NCI-H446 treated with DMSO at 0.1 percent for 48 hours (cell line): Measurements from ENCODE around the gene RNF217.
"Not testable (repeated sequence)": the region's sequence is repeated elsewhere in the genome, so short reads cannot be mapped to it uniquely, and the experiment has no call there.

Experiments used
- DNase-seq: peaks from one replicate; lab custom pipeline; 2025; lab: John Stamatoyannopoulos, UW

RNF217 gene

DNA sequence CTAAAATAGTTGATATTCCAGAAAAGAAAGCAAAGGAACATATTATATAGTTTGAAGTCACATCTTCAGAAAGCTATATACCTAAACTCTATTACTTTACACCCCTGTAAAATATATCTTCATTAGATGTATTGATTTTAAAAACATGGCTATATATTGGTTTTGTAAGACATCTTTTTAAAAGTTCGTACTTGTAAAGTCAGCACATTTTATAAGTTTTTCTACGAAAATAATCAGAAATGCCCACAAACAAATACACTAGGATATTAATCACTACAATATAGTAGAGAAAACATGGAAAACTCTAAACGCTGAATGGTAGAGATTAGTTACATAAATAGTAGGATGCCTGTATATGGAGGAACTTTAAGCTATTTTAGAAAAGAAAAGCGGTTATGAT is 52.9 kb downstream of the RNF217 start:
- no peak for DNase-seq

DNA sequence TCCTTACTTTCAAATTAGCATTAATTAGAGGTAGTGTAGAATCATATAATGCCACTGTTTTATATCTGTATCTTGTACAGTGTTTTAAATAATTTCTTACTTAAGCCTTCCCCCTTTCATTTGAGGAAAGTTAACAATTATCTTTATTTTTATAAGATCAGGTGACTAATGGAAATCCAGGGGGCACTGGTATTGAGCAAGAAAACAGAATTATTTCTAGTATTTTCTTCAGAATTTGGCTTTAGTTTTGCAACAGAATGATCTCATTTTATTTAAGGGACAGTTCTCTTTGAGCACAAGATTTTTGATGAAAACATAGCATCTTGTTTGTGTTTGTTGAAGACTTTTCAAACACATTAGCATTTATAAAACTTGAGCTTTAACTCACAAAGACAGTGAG is 55.9 kb downstream of the RNF217 start:
- DNase-seq: no peak

DNA sequence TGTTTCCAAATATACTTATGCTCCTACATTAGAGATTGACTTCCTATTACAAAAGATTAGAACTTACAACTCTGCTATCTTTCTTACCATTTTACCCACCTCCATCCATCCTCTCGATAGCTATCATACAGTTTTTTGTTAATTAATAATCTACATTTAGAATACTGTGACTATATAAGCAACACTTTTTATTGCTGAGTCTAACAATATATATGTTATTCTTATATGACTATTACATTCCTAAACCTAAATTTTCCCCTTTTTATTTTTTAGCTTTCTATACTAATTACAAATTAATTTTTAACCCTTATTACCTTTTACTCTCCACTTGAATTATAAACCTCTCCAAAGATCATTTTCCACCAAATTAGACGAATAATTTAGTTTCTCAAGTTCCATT is 57.0 kb downstream of the RNF217 start:
- DNase-seq: no peak

DNA sequence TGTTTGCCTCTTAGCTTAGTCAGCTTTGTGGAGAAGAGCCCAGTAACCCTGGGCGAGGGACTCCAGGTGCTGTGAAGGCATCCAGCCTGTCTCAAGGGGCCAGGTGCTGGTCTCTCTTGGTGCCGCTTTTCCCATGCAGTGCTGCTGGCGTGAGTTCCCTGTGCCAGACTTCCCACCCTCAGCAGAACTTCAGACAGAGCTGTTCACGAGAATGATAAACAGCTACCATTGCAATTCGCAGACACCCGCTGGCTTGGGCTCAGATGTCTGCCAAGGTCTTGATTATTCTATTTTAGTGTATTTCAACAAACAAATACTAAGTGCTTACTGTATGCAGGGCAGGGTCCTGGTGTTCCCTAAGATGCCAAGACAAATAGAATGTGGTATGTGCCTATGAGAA is 57.7 kb downstream of the RNF217 start:
- peak; percentile 37 for DNase-seq

GRCh38 chr6:125020385-125020784 is 58.1 kb downstream of the RNF217 start:
- peak; percentile 41 for DNase-seq

- DNase-seq: no peak
These were observed 60.3 kb downstream of the RNF217 start for GRCh38 chr6:125022391-125022989.

DNA sequence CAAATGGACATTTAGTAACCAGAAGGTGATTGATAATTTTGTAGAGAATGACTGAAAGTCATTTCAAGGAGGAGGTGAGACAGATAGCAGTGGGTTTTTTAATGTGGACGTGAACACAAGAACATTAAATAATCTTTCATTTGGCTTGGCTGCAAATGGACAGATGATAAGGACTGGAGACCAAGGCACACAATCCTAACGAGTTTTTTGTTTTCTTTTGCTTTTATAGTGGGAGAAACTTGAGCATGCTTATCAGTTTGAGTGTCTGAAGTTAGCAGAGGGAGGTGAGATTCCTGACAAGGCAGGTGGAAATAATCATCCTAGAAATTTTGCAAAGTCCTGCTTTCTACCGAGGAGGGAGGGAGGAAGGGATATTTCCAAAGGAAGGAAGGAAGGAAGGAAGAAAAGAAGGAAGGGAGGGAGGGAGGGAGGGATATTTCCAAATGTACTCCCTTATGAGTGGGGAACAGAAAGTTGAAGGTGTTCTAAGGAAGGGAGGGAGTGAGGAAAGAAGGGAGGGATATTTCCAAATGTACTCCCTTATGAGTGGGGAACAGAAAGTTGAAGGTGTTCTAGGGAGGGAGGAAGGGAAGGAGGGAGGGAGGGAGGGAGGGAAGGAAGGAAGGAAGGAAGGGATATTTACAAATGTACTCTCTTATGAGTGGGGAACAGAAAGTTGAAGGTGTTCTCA is 63.1 kb downstream of the RNF217 start:
- no peak for DNase-seq

- DNase-seq: no peak
These were observed 65.0 kb downstream of the RNF217 start for GRCh38 chr6:125027287-125027686.

- DNase-seq: no peak
These were observed 68.7 kb downstream of the RNF217 start for GRCh38 chr6:125030969-125031368.

DNA sequence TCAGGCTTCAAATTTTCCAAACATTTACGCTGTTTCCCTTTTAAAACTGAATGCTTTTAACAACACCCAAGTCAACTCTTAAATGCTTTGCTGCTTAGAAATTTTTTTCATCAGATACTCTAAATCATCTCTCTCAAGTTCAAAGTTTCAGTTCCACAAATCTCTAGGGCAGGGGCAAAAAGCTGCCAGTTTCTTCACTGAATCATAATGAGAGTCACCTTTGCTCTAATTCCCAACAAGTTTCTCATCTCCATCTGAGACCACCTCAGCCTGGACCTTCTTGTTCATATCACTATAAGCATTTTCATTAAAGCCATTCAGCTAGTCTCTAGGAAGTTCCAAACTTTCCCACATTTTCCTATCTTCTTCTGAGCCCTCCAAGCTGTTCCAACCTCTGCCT is 69.1 kb downstream of the RNF217 start:
- DNase-seq: no peak

GRCh38 chr6:125034929-125035328 is 72.7 kb downstream of the RNF217 start:
- not testable (repeated sequence) for DNase-seq

GRCh38 chr6:125036486-125036885 is 74.2 kb downstream of the RNF217 start:
- not testable (repeated sequence) for DNase-seq

- DNase-seq: no peak
These were observed 75.6 kb downstream of the RNF217 start for GRCh38 chr6:125037827-125038226.

- no peak for DNase-seq
These were observed 76.7 kb downstream of the RNF217 start for GRCh38 chr6:125038925-125039324.

- no peak for DNase-seq
These were observed 79.7 kb downstream of the RNF217 start for GRCh38 chr6:125041740-125042459.

DNA sequence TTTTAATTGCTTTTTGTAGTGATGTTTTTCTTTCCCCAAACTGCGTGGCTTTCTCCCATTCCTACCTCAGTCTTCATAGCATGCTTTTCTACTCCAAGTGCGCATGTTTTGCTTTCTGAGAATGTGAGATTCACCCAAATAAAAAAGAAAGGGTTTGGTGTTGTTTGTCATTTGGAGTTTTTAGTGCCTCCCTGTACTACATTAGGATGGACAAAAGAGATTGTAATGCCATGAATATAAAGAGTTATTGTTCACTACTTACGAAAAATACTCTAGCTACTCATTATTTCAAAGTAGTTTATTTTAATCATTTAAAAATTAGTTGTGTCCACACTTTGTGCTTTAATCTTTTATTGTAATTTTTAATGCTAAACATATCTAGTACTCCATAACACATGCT is 81.8 kb downstream of the RNF217 start:
- DNase-seq: no peak

DNA sequence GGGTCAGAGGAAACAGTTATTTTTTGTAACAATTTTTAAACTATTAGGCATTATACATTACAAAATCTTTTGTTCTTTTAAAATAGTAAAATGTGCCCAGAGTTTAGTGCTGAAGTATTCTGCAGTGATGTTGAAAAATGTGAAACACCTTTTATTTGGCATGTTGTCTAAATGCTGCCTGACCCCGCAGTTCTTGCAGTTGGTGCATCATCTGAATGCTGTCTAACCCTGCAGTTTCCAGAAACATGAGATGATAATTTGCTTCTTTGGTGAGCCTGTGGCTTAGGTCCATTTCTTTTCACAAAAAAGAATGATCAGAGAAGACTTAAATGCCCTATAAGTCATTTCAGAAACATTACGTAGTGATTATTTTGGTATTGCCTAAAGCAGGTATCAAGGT is 82.4 kb downstream of the RNF217 start:
- DNase-seq: no peak

- DNase-seq: no peak
These were observed 84.1 kb downstream of the RNF217 start for GRCh38 chr6:125046107-125046925.

DNA sequence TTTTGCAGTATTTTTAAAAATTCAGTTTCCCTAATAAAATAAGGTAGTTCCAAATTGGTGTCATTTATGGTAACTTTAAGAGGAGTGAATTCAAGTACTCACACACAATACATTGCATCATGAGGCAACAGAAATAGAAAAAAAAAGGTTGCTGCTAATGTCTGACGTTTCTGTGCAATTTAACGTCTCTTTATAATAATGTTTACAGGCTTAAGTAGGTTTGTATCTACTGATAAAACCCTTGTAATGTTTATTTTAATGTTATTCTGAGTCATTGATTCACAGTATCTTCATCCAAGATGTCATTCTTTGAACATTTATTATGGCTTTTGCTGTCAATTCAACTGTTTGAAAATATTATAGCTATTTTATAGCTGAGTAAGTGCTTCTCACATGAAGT is 86.0 kb downstream of the RNF217 start:
- DNase-seq: no peak

DNA sequence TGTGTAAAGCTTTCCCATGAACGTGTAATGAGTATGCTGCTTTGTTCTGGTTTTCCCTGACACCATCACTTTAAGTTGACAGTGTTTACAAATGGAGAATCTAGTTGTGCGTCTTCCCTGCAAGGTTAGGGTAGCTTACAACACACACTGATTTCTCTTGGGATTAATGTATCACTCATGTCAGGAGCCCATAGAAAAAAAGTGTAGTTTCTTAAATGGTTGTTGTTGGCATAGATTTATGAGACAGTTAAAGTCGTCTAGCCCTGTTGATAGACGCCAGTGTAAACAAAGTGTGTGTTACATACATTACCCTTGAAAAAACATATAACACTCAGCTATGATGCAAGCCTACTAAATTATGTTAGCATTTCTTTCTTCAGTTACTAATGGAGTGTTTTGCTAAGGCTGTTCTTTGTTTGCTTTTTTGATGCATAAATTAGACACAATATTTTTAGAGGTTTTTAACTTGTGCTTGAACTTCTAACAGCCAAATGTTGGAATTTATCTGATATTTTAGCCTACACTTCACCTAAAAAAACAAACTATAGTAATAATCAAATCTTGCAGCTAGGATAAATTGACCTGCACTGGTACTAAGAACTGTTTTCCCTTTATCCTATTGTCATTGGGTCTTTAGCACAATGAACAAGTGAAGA is 88.6 kb downstream of the RNF217 start:
- DNase-seq: no peak

DNA sequence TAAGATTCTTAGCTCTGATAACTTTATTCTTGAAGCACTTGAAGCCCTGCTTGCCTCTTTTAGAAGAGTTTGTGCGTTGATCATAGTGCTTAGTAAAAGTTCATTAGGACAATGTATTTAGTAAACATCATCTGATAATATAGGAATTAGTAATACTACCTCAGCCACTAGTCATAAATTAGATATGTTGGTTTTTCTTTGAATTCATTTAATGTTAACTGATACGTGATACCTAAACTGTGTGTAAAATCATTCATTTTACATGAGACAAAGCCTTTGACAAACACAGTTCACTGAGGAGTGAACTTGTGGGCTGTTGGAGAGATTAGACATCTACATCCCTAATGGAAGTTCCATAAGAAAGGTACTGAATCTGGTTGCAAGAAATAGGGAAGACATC is 91.6 kb downstream of the RNF217 start:
- no peak for DNase-seq

DNA sequence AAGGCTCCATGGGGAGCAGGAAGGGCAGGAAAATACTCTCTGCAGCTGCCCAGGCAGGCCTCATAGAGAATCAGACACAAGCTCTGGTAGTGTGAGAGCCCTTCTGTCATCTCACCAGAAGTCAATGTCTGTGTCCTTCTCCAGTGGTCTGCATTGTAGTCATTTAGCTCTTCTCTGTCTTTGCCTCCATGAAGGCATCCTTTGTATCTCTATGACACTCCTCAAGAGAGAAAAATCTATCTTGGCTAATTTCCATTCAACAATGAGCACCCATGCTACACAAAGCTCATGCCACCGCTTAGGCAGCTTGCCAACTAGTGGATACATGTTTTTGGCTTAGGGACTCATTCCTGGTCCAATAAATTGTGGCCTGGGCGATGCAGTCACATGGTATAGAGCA is 92.1 kb downstream of the RNF217 start:
- no peak for DNase-seq
